WERI-Rb-1 (cell line): ENCODE data around the gene ZDHHC24.
"Not testable (repeated sequence)": the region's sequence is repeated elsewhere in the genome, so short reads cannot be mapped to it uniquely, and the experiment has no call there.

ENCODE experiments used
- DNase-seq: peaks from one replicate; pipeline ENCODE4 v3.0.0-alpha.2; 2020
- H3K27ac ChIP-seq: fragments of 250-450 bp; sonication (Bioruptor Pico); 2 replicates; pipeline ENCODE4 v1.5.1; 2020; ENCODE audit warnings: mild to moderate bottlenecking, moderate library complexity
- H3K27me3 ChIP-seq: fragments of 250-450 bp; sonication (Bioruptor Pico); 2 replicates; pipeline ENCODE4 v1.5.1; 2021; ENCODE audit warnings: mild to moderate bottlenecking, low read depth, moderate library complexity; ENCODE audit not compliant: insufficient read depth, severe bottlenecking
- H3K36me3 ChIP-seq: fragments of 250-450 bp; sonication (Bioruptor Pico); 2 replicates; pipeline ENCODE4 v1.5.1; 2020; ENCODE audit warnings: mild to moderate bottlenecking, moderate library complexity
- H3K4me3 ChIP-seq: 2 replicates; pipeline ENCODE4 v1.5.1; 2011; ENCODE audit warnings: low read depth, mild to moderate bottlenecking, control low read depth, low read length
- H3K9me3 ChIP-seq: fragments of 250-450 bp; sonication (Bioruptor Pico); 2 replicates; pipeline ENCODE4 v1.5.1; 2021; ENCODE audit warnings: mild to moderate bottlenecking, moderate library complexity; ENCODE audit not compliant: severe bottlenecking
- TF ChIP-seq, protein P1 (sequence below): IDR thresholded peaks from 2 replicates; pipeline ENCODE4 v1.5.1; 2011; ENCODE audit warnings: low read depth, mild to moderate bottlenecking, control low read depth, inconsistent platforms, low read length

ZDHHC24 gene

DNA sequence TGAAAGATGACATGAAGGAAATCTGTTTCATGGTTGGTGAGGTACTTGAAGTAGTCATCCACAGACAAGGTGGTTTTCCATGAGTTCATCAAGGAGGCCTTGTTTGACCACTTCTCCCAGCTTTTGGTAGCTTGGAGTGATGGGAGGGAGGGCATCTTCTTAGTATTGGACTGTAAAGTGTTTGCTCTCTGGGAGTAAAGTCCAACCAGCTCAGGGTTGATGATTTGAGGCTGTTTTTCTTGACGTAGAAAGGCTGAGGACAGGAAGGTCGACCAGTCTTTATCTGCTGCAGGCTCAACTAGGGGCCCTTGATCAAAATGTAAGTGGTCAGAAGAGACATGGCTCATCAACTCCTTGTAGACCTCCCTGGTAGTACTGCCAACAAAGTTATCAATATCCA is 45.3 kb upstream of the ZDHHC24 start:
- Histone ChIP-seq H3K27me3 (no peaks in the 10 kb centered on the region), H3K9me3 (peaks cover 40% of the 10 kb centered on the region), H3K27ac (no peak overlapping the region), H3K4me3 (no peak overlapping the region), H3K36me3 (no peaks in the 10 kb centered on the region)
- DNase-seq, result no peak
- TF ChIP-seq, protein P1, sequence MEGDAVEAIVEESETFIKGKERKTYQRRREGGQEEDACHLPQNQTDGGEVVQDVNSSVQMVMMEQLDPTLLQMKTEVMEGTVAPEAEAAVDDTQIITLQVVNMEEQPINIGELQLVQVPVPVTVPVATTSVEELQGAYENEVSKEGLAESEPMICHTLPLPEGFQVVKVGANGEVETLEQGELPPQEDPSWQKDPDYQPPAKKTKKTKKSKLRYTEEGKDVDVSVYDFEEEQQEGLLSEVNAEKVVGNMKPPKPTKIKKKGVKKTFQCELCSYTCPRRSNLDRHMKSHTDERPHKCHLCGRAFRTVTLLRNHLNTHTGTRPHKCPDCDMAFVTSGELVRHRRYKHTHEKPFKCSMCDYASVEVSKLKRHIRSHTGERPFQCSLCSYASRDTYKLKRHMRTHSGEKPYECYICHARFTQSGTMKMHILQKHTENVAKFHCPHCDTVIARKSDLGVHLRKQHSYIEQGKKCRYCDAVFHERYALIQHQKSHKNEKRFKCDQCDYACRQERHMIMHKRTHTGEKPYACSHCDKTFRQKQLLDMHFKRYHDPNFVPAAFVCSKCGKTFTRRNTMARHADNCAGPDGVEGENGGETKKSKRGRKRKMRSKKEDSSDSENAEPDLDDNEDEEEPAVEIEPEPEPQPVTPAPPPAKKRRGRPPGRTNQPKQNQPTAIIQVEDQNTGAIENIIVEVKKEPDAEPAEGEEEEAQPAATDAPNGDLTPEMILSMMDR, result no peak

DNA sequence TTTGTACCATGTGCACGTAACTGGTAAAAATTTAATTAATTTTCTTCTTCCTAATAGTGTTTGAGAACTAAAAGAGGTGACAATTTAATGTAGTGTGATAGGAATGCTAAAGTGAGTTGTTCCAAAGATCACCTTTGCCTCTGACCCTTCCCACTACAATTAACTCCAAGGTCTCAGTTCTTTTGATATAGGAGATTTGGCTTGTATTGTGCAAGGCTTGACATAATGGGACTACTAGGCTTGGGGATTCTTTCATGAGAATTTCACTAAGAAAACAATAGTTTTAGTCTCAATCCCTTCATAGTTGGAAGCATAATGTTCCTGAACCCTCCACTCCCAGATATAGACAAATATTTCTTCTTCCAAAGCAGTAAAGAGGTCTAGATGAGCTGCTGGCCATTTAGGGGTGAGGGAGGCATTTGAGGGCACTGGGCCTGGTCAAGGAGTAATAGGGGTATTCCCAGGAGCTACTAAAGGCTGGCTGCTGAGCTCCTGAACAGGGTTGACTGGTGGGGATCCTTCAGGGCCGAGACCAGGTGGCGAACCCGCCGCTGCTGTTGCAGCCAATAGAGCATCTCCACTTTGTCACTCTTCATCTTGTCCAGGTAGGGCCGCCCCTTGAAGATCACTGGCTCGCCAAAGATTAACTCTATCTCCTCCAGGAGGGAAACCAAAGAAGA is 44.3 kb upstream of the ZDHHC24 start:
- no peak overlapping the region; the same call in 1 of the 2 replicates for H3K27ac ChIP-seq

DNA sequence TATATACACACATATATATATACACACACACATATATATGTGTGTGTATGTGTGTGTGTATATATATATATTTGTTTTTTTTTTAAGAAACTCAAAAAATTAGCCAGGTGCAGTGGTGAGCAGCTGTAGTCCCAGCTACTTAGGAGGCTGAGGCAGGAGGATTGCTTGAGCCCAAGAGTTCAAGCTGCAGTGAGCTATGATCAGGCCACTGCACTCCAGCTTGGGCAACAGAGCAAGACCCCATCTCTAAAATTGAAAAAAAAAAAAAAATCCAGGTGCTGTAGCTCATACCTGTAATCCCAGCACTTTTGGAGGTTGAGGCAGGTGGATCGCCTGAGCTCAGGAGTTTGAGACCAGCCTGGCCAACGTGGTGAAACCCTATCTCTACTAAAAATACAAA is 43.5 kb upstream of the ZDHHC24 start:
- H3K27ac ChIP-seq, result peak overlapping the region; percentile 77
- not testable (repeated sequence) for DNase-seq, H3K27me3 ChIP-seq, H3K4me3 ChIP-seq, H3K36me3 ChIP-seq
- peaks cover 44% of the 10 kb centered on the region for H3K9me3 ChIP-seq

More for the DNA sequence above, 44.3 kb upstream of the ZDHHC24 start:
- no peaks in the 10 kb centered on the region for H3K27me3 ChIP-seq
- peaks cover 40% of the 10 kb centered on the region for H3K9me3 ChIP-seq
- DNase-seq, result no peak
- no peaks in the 10 kb centered on the region for H3K36me3 ChIP-seq
- TF ChIP-seq, protein P1, result no peak
- H3K4me3 ChIP-seq, result no peak overlapping the region

DNA sequence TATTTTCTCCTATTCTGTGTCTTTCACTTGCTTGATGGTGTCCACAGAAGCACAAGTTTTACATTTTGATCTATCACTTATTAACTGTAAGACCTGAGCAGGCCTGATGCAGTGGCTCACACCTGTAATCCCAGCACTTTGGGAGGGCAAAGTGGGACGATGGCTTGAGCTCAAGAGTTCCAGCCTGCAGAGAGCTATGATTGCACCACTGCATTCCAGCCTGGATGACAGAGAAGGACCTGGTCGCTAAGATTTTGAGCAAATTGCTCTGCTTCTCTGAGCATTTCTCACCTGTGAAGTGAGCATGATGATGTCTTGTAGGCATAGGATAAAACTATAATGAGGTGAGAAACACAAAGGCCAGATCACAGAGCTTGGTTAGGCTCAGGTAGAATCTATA is 40.3 kb upstream of the ZDHHC24 start:
- Histone ChIP-seq H3K27ac (no peak overlapping the region), H3K4me3 (no peak overlapping the region), H3K9me3 (peaks cover 45% of the 10 kb centered on the region), H3K36me3 (no peaks in the 10 kb centered on the region), H3K27me3 (no peaks in the 10 kb centered on the region)
- DNase-seq, result no peak
- TF ChIP-seq, protein P1, result no peak

DNA sequence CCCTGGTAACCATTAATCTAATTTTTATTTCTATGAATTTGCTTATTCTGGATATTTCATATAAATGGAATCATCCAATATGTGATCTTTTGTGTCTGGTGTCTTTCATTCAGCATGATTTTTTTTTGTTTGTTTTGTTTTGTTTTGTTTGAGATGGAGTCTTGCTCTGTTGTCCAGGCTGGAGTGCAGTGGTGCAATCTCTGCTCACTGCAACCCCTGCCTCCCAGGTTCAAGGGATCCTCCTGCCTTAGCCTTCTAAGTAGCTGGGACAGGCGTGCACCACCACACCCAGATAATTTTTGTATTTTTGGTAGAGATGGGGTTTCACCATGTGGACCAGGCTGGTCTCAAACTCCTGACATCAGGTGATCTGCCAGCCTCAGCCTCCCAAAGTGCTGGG is 39.6 kb upstream of the ZDHHC24 start:
- not testable (repeated sequence) for H3K27me3 ChIP-seq, H3K4me3 ChIP-seq, DNase-seq, H3K36me3 ChIP-seq, H3K27ac ChIP-seq
- peaks cover 40% of the 10 kb centered on the region for H3K9me3 ChIP-seq

DNA sequence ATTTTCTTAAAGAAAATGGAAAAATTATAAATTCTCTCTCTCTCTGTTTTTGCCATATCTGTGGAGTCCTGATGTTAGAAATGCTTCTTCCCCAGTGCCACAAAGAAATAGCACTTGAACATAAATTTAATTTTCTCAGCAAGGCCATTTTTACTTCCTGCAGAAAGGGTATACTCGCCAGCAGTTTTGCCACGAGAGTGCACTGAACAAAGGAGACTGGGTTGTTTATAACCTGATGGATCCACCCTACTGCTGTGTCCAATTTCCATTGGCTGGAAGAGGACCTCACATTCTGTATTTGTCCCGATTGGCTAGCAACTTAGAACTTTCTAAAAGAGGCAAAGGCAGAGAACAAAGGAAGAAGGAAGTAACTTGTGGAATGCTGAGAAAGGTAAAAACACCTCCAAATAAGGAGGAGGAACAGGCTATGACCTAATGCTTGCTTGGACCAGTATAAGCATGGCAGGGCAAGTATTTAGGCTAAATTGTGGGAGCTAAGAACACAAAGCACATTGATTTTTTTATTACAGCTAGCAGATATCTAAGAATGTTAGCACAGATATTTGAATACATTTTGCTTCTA is 36.8 kb upstream of the ZDHHC24 start:
- not testable (repeated sequence) for H3K27ac ChIP-seq, H3K27me3 ChIP-seq, DNase-seq, H3K36me3 ChIP-seq, H3K4me3 ChIP-seq
- peaks cover 31% of the 10 kb centered on the region for H3K9me3 ChIP-seq

DNA sequence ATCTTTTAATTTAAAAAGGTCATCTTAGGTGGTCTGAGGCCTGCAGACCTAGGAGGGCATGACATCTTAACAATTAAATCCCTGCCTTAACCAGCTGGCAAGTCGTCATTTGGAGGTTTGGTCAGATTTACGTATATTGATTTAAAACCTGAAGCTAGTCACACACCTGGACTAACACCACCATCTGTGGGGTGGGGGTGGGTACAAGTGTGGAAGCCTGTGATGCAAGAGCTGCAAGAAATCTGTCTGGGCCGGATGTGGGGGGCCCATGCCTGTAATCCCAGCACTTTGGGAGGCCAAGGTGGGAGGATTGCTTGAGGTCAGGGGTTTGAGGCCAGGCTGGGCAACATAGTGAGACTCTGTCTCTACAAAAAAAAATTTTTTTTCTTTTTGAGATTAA is 35.4 kb upstream of the ZDHHC24 start:
- TF ChIP-seq, protein P1, result no peak

More for the DNA sequence above, 35.4 kb upstream of the ZDHHC24 start:
- Histone ChIP-seq H3K4me3 (no peak overlapping the region), H3K9me3 (peaks cover 18% of the 10 kb centered on the region), H3K27ac (peak overlapping the region; percentile 50), H3K27me3 (no peaks in the 10 kb centered on the region), H3K36me3 (no peaks in the 10 kb centered on the region)
- peak; percentile 94 for DNase-seq
